GM18951 (cell line): ENCODE measurements around the gene SMYD1.

Experiments
- POLR2A ChIP-seq: IDR thresholded peaks from 4 replicates; pipeline ENCODE4 v1.6.1; 2011; ENCODE audit warnings: mild to moderate bottlenecking; ENCODE audit not compliant: insufficient read length, insufficient read depth; ENCODE audit errors: extremely low read depth
- in situ Hi-C: fragments of 300-500 bp; cut with MboI; formaldehyde crosslinking; loops from one replicate; pipeline ENCODE4 v1.12.0; 2022; ENCODE audit warnings: low sequenced_read_pairs, mixed read lengths, inconsistent platforms; ENCODE audit not compliant: unreplicated experiment

The SMYD1 gene

DNA sequence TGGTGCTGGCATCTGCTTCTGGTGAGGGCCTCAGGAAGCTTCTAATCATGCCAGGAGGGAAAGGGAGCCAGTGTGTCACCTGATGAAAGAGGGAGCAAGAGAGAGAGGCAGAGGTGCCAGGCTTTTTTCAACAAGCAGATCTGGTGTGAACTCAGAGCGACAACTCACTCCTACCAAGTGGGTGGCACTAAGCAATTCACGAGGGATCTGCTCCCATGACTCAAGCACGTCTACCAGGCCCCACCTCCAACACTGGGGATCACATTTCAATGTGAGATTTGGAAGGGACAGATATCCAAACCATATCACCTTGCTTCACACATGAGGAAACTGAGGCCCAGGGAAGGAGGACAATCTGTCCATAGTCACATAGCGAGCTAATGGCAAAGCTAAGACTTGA, 41.2 kb downstream of the SMYD1 start:
- in situ Hi-C loops, result no loop called here
- TF ChIP-seq POLR2A, result no peak

DNA sequence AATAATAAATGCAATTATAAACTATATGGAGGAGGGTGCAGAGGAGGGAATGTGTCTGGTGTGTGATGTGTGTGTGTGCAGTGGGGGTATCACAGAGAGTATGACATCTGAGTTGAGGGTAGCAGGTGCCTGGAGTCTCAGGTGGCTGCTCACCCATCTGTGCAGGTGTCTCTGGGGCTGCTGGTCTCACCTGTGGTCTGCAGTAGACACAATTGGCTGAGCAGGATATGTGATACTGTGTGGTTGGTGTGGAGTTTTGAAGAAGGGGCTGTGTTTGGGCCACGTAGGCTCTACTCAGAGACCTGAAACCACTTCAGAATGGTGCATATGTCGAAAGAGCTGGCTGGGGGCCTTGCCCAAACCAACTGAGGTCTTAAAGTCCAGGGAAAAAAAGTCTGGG, 43.2 kb downstream of the SMYD1 start:
- no peak for TF ChIP-seq POLR2A
- in situ Hi-C loops, result no loop called here

DNA sequence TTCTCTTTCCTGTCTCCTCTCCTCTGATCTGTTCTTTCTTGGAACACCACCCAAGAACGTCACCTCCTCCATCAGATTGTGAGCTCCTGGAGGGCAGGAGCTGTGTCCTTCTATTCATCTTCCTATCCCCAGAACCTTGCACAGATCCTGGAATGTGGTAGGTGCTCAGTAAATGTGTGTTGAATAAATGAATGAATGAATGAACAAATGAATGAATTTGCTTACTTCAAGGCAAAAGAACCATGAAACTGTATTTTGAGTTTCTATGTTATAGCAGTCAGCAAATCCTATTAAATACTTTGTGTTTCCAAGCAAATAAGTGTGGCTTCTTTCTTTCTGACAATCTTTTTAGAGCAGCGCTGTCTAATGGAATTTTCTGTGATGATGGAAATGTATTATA, 45.4 kb downstream of the SMYD1 start:
- in situ Hi-C loops, result no loop called here
- TF ChIP-seq POLR2A, result no peak

DNA sequence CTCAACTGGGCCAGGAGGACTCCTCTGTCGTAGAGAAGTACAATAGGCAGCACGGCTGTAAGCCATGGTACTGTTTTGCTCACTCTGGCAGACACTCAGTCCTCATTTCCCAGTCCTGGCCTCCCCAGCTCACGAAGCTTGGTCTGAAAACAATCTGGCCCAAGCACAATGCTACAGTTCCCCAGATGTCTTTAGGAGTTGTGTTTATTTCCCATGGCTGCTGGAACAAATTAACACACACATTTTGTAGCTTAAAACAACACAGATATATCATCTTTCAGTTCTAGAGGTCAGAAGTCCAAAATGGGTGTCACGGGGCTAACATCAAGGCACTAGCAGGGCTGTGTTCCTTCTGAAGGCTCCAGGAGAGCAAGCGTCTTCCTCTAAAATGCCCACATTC, 47.3 kb downstream of the SMYD1 start:
- TF ChIP-seq POLR2A, result no peak
- in situ Hi-C loops, result no loop called here

DNA sequence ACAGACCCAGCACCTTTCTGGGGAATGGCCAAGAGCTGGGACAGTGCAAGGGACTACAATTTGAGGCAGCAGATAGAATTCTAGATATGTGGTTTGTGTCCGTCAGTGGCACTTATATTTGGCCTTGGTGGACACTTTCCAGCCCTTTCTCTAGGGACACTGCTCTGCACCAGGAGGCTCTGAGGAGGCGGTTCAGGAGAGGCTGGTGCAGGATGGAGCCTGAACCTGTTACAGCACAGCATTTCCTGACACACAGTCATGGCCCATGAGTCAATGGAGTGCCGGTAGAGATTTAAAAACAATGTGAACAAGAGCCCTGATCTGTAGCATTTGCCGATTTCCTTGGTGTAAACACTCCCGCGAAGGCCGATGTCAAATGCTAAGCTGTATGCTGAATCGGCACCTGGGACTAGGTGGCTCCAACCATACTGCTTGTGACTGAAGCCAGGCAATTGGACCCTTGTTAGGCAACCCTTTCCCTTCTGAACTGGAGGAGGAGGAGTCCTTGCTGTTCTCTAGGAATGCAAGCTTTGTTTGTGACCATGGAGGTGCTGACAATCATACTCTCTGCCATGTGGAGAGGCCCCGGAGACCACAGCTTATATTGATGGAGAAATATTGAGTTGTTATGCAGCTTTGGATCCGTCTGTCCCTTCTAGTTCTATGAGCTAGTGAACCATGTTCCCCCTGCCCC, 48.3 kb downstream of the SMYD1 start:
- TF ChIP-seq POLR2A, result no peak
- in situ Hi-C loops, result no loop called here

DNA sequence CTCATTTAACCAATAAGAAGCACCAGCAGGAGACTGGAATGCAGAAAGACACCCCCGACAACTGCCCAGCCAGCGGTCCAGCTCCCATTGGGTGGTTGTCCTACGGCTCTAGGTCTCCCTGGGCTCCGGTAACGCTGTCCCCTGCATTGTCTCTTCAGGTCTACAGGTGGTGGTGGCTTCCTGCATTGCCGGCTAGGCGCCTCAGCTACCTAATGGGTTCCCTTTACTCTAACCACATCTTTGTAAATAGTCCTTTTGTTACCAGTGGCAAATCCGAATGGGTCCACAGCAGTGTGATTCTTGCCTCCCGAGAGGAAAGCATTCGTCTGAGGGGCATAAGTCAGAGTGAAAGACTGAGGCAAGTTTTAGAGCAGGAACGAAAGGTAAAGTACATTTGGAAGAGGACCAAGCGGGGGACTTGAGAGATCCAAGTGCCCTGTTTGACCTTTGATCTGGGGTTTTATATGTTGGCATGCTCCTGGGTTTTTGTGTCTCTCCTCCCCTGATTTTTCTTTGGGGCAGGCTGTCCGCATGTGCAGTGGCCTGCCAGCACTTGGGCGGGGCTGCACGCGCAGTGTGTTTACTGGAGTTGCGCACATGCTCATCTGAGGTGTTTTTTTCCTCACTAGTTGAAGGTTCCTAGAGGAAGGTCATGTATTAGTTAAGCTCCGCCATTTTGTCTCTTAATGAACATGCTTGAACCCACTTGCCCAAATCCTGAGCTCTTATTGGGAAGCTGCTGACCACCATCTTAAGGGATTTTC, 49.2 kb downstream of the SMYD1 start:
- TF ChIP-seq POLR2A, result no peak
- in situ Hi-C loops, result no loop called here

DNA sequence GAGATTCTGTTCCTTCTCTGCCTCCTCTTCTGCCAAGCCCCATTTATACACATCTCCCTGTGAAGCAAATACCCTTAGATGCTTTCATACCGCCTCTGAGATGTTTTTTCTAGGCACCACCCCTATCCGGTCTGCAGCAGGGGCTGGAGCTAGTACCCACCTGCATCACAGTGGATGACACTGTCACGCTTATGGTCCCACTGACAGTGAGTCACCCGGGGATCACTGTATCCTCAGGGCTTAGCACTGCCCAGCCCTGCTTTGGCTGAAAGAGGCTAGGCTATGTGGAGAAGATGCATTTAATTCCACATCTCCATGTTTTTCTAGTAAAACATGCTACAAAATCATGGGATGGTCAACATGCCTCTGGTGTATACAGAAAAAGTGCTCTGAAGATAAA, 50.3 kb downstream of the SMYD1 start:
- no peak for TF ChIP-seq POLR2A
- in situ Hi-C loops, result no loop called here

DNA sequence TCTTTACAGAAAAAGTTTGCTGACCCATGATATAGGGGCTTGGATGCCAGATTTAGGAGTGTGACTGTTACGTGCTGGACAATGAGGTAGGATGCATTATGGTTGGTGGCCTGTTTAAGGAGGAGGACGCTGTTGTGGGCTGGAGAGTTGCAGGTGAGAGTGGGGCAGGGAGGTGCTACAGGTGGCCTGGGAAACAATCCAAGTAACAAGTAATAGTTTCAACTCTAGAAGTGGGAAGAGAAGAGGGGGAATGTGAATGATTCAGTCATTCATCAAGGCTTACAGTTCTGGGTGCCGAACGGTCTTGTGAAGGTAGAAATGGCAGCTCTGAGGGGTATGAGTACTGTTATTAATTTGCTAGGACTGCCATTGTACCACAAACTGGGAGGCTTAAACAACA, 54.1 kb downstream of the SMYD1 start:
- in situ Hi-C loops, result no loop called here
- TF ChIP-seq POLR2A, result no peak

DNA sequence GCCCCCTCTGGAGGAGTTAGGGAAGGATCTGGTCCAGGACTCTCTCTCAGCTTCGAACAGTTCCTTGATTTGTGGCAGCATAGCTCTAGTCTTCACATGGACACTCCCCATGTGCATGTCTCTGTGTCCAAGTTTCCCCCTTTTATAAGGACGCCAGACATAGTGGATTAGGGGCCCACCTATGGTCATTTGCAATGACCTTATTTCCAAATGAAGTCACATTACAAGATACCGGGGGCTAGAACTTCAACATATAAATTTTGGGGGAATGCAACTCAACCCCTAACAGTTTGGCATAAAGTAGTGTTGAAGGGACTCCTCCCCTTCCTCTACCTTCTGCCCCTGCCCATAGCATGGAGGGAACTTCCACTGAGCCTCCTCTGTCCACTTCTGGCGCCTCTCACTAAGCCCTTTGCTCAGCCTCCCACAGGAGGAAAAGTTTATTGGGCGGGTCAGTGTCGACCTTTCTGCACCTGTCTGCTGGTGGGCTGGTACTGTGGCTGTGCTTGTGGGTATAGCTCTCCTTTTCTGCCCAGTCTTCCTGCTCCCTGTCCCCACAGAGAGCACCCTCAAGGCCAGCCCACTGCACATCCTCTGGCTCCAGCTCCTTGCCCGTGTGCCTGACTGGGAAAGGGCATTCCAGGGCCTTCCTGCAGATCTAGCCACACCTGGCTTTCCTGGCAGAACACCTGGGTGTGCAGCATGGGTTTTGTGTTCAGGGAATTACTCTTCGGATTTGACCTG, 54.7 kb downstream of the SMYD1 start:
- no peak for TF ChIP-seq POLR2A
- in situ Hi-C loops, result no loop called here

DNA sequence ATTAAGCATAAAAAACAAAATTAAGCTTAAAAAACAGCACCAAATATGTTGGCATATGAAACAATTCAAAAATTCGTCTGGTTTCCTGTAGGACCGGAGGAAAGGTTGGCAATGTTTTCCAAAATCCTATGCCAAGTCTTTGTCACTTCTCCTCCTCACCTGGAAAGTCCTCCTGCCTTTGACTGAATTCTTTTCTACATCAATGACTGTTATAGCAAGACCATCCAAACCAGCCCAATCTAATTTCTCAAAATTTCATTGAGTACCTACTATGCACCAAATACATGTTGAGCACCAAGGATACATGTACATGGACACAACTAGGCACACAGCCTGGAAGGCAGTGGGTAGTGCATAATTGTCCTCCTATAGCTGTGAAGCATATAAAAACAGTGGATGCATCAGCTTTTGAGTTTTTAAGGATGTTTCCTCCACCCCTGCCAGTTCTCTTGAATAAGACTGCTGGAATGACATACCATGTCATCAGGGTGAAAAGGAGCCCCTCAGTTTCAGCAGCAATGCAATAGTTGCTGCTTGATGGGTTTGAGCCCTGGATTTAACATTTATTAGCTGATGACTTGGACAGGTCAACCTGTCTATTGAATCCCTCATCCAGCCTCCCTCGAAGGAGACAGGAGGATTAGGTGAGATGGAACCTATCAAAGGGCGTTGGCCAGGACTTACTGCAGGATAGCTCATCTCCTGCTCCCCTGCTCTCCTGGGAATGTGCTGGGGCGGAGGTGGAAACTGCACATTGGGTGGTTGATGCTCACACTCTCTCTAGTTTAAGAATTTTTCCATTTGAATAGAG, 55.7 kb downstream of the SMYD1 start:
- no peak for TF ChIP-seq POLR2A
- in situ Hi-C loops, result no loop called here

DNA sequence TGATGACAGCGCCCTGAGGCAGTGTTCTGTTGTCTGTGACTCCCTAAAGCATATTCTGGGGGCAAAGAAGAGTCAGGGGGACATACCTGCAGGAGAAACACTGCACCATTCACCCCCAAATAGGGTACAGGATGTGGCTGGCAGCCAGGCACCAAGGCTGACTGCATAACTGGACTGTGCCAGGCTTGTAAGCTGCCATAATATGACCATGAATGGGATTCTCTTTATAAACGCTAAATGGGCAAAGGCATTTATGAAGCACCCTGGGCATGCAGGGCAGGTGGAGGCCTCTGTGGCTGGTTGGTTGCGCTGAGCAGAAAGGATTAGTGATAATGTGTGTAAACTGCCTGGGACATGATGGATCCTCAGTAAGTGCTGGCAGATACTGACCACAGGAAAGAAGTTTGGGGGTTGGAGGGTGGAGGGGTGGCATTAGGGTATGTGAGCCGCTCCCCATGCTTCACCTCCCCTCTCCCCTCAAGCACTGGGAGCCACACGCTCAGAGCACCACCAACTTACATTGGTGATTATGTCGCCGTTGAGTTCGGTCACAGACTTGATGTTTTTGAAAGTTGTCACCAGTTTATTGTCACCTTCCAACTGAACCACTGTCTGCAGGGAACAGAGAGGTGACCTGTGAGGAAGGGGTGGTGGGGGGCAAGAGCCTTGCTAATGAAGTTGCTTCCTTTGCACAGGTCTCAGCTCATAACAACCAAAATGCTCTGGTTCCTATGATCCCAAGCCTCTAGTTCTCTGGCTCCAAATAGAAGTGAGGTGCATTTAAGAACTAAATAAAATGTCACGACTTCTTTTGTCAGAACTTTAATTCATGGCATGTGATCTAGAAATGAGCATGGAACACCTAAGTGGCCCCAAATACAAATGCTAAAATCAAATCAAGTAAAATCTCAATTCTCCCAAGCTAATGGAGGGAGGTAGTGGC, 56.6 kb downstream of the SMYD1 start:
- no peak for TF ChIP-seq POLR2A
- in situ Hi-C loops, result no loop called here

DNA sequence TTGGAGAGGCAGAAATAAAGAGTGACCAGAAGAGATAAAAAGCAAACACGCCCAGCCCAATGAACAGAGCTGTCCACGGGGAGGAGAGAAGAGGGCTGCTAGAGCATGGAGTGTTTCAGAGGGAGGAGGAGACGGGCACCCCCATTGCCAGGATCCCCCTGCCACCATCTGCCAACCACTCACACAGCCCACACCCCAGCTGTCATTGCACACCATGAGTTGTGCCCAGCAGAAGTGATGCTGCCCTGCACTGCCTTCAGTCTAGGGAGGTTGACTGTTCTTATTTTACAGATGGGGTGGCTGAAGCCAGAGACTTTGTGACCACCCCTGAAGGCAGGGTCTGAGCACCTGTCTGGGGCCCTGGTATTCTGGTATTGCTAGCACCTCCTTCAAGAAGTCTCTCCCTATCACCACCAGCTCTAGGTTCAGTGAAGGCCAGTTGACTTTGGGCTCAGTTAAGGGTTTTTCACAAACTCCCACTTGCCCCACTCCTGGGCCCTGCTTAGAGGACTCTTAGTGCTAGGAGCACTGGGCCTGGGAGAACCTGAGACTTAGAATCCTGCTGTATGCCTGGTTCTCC, 57.8 kb downstream of the SMYD1 start:
- no peak for TF ChIP-seq POLR2A

More for the DNA sequence above, 57.8 kb downstream of the SMYD1 start:
- in situ Hi-C loops, result no loop called here
